HEK293 (cell line): ENCODE data around the gene DIP2C.

Source experiments
- CTCF ChIP-seq: fragments of 450-650 bp; formaldehyde crosslinking; IDR thresholded peaks from 2 replicates; pipeline ENCODE4 v1.5.1; 2016; ENCODE audit warnings: missing biosample characterization, missing genetic modification characterization
- KLF16 ChIP-seq: fragments of 450-650 bp; formaldehyde crosslinking; IDR thresholded peaks from 2 replicates; pipeline ENCODE4 v1.5.1; 2017; ENCODE audit warnings: missing biosample characterization, missing genetic modification characterization
- REPIN1 ChIP-seq: fragments of 450-650 bp; formaldehyde crosslinking; IDR thresholded peaks from 2 replicates; pipeline ENCODE4 v1.5.1; 2017; ENCODE audit warnings: missing biosample characterization, missing genetic modification characterization, low read depth
- ZNF121 ChIP-seq: fragments of 450-650 bp; formaldehyde crosslinking; IDR thresholded peaks from 2 replicates; pipeline ENCODE4 v1.5.1; 2016; ENCODE audit warnings: missing biosample characterization, missing genetic modification characterization
- ZNF530 ChIP-seq: fragments of 450-650 bp; formaldehyde crosslinking; IDR thresholded peaks from 2 replicates; pipeline ENCODE4 v1.5.1; 2016; ENCODE audit warnings: low read depth, missing biosample characterization, missing genetic modification characterization
- ZNF624 ChIP-seq: fragments of 450-650 bp; formaldehyde crosslinking; IDR thresholded peaks from 2 replicates; pipeline ENCODE4 v1.5.1; 2017; ENCODE audit warnings: missing biosample characterization, missing genetic modification characterization
- ZNF660 ChIP-seq: fragments of 450-650 bp; IDR thresholded peaks from 2 replicates; pipeline ENCODE4 v1.5.1; 2018; ENCODE audit warnings: missing biosample characterization, mild to moderate bottlenecking, missing genetic modification characterization
- ZNF704 ChIP-seq: fragments of 450-650 bp; formaldehyde crosslinking; IDR thresholded peaks from 2 replicates; pipeline ENCODE4 v1.5.1; 2016; ENCODE audit warnings: missing biosample characterization, missing genetic modification characterization
- TF ChIP-seq, protein P1 (sequence below): fragments of 450-650 bp; formaldehyde crosslinking; IDR thresholded peaks from 2 replicates; pipeline ENCODE4 v1.5.1; 2016; ENCODE audit warnings: missing biosample characterization, missing genetic modification characterization
- TF ChIP-seq, protein P2 (sequence below): fragments of 450-650 bp; formaldehyde crosslinking; IDR thresholded peaks from 2 replicates; pipeline ENCODE4 v1.5.1; 2016; ENCODE audit warnings: missing biosample characterization, missing genetic modification characterization
- TF ChIP-seq, protein P3 (sequence below): fragments of 450-650 bp; formaldehyde crosslinking; IDR thresholded peaks from 2 replicates; pipeline ENCODE4 v1.5.1; 2017; ENCODE audit warnings: missing biosample characterization, missing genetic modification characterization

GRCh38 chr10:290026-290725 lies 399.3 kb downstream of the DIP2C start:
- TF ChIP-seq CTCF (tag by site-specific recombination) (no peak), REPIN1 (tag by site-specific recombination) (no peak), ZNF624 (tag by site-specific recombination) (no peak), ZNF660 (no peak), ZNF530 (tag by site-specific recombination) (no peak), ZNF704 (tag by site-specific recombination) (no peak), KLF16 (tag by site-specific recombination) (no peak), ZNF121 (tag by site-specific recombination) (no peak)
- TF ChIP-seq, protein P1, sequence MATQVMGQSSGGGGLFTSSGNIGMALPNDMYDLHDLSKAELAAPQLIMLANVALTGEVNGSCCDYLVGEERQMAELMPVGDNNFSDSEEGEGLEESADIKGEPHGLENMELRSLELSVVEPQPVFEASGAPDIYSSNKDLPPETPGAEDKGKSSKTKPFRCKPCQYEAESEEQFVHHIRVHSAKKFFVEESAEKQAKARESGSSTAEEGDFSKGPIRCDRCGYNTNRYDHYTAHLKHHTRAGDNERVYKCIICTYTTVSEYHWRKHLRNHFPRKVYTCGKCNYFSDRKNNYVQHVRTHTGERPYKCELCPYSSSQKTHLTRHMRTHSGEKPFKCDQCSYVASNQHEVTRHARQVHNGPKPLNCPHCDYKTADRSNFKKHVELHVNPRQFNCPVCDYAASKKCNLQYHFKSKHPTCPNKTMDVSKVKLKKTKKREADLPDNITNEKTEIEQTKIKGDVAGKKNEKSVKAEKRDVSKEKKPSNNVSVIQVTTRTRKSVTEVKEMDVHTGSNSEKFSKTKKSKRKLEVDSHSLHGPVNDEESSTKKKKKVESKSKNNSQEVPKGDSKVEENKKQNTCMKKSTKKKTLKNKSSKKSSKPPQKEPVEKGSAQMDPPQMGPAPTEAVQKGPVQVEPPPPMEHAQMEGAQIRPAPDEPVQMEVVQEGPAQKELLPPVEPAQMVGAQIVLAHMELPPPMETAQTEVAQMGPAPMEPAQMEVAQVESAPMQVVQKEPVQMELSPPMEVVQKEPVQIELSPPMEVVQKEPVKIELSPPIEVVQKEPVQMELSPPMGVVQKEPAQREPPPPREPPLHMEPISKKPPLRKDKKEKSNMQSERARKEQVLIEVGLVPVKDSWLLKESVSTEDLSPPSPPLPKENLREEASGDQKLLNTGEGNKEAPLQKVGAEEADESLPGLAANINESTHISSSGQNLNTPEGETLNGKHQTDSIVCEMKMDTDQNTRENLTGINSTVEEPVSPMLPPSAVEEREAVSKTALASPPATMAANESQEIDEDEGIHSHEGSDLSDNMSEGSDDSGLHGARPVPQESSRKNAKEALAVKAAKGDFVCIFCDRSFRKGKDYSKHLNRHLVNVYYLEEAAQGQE: no peak
- TF ChIP-seq, protein P2, sequence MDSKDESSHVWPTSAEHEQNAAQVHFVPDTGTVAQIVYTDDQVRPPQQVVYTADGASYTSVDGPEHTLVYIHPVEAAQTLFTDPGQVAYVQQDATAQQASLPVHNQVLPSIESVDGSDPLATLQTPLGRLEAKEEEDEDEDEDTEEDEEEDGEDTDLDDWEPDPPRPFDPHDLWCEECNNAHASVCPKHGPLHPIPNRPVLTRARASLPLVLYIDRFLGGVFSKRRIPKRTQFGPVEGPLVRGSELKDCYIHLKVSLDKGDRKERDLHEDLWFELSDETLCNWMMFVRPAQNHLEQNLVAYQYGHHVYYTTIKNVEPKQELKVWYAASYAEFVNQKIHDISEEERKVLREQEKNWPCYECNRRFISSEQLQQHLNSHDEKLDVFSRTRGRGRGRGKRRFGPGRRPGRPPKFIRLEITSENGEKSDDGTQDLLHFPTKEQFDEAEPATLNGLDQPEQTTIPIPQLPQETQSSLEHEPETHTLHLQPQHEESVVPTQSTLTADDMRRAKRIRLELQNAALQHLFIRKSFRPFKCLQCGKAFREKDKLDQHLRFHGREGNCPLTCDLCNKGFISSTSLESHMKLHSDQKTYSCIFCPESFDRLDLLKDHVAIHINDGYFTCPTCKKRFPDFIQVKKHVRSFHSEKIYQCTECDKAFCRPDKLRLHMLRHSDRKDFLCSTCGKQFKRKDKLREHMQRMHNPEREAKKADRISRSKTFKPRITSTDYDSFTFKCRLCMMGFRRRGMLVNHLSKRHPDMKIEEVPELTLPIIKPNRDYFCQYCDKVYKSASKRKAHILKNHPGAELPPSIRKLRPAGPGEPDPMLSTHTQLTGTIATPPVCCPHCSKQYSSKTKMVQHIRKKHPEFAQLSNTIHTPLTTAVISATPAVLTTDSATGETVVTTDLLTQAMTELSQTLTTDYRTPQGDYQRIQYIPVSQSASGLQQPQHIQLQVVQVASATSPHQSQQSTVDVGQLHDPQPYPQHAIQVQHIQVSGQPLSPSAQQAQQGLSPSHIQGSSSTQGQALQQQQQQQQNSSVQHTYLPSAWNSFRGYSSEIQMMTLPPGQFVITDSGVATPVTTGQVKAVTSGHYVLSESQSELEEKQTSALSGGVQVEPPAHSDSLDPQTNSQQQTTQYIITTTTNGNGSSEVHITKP (tag by site-specific recombination): no peak
- TF ChIP-seq, protein P3, sequence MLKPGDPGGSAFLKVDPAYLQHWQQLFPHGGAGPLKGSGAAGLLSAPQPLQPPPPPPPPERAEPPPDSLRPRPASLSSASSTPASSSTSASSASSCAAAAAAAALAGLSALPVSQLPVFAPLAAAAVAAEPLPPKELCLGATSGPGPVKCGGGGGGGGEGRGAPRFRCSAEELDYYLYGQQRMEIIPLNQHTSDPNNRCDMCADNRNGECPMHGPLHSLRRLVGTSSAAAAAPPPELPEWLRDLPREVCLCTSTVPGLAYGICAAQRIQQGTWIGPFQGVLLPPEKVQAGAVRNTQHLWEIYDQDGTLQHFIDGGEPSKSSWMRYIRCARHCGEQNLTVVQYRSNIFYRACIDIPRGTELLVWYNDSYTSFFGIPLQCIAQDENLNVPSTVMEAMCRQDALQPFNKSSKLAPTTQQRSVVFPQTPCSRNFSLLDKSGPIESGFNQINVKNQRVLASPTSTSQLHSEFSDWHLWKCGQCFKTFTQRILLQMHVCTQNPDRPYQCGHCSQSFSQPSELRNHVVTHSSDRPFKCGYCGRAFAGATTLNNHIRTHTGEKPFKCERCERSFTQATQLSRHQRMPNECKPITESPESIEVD (tag by site-specific recombination): no peak
